Right lobe of liver (tissue), 6 donors: Measurements from ENCODE around the gene SERINC2. TPM values are rescaled to one million over a fixed set of nuclear protein-coding genes. Genes with fewer than 3 reads are reported as not detected.
A peak's percentile ranks its signal among the peaks of the same experiment; 100 is the strongest.

ENCODE experiments used
- ATAC-seq, 4 donors: fragments of 200-7000 bp; cut with Tn5 transposase; one replicate each; pipeline ENCODE4 v1.9.1; 2020; ENCODE audit warnings: mild to moderate bottlenecking in 4 of 4, moderate library complexity in 4 of 4
- DNase-seq, 3 donors: peaks; one replicate each; pipeline ENCODE4 v3.0.0-alpha.2; 2020
- H3K27ac ChIP-seq, 3 donors: fragments of 200-600 bp; one replicate each; pipeline ENCODE4 v1.8.0; 2022
- H3K27me3 ChIP-seq, 2 donors: fragments of 200-600 bp; one replicate each; pipeline ENCODE4 v1.8.0; 2022
- H3K36me3 ChIP-seq, 4 donors: fragments of 200-600 bp; sonication (generic) in 1 of 4; one replicate each; pipeline versions ENCODE4 v1.5.1 to v1.8.0; 2017 to 2022; ENCODE audit warnings: control low read depth in 1 of 4
- H3K4me1 ChIP-seq, 4 donors: fragments of 200-600 bp; sonication (generic) in 1 of 4; one replicate each; pipeline versions ENCODE4 v1.5.1 to v1.8.0; 2017 to 2022; ENCODE audit warnings: control low read depth in 1 of 4
- H3K4me3 ChIP-seq, 3 donors: fragments of 200-600 bp; one replicate each; pipeline ENCODE4 v1.8.0; 2022
- H3K9me3 ChIP-seq, 4 donors: fragments of 200-600 bp; sonication (generic) in 1 of 4; one replicate each; pipeline versions ENCODE4 v1.5.1 to v1.8.0; 2017 to 2022; ENCODE audit warnings: control low read depth in 1 of 4
- CTCF ChIP-seq, 4 donors: fragments of 200-600 bp in 3 of 4; fragments of 450-650 bp in 1 of 4; IDR thresholded peaks; one replicate each; pipeline versions ENCODE4 v1.5.1 to v1.8.0; 2016 to 2022; ENCODE audit warnings: antibody characterized with exemption in 4 of 4, mild to moderate bottlenecking in 2 of 4
- POLR2A ChIP-seq: fragments of 450-650 bp; IDR thresholded peaks from one replicate; pipeline ENCODE4 v1.6.1; 2017; ENCODE audit warnings: antibody characterized with exemption, mild to moderate bottlenecking
- WGBS: methylation state at CpG from one replicate; pipeline ENCODE4 v1.1.6; 2018; ENCODE audit warnings: low coverage, low lambda C conversion rate; ENCODE audit not compliant: insufficient coverage; ENCODE audit errors: missing lambda C conversion rate; 5-methylcytosine and 5-hydroxymethylcytosine counted together
- intact Hi-C, 2 donors: fragments of 100-400 bp; cut with DNase I; formaldehyde crosslinking; loops; one replicate each; pipeline versions ENCODE4 v1.11.2 to v1.14.1; 2022
- total RNA-seq, 6 experiments: library from RNA; depleted of rRNA in 2 of 6; stranded (reverse); fragments of >200 nt in 2 of 6; fragmentation: NEBNext Ultra II Directional in 3 of 6; extraction: Animal tissue kit (Norgen Biotek cat#: 25700) in 3 of 6; gene quantifications; one replicate each; pipeline versions ENCODE4 v1.1.0 to v1.2.4, GENCODE V29; 2016 to 2023
- donor health status: DM: no; HTN: yes; CAD: no.
- donor health status: DM: no; HTN: no; CAD: no.
- donor health status: DM: no; HTN: no; CAD: no.
- donor health status: DM: no; HTN: yes; CAD: no.
- donor health status: DM: no; HTN: yes; CAD: no.

SERINC2 gene
- total RNA-seq, 6 experiments from 2014 or later, result 59.7 to 117 (median 86.9) TPM

GRCh38 chr1:31435471-31436409 lies 22.7 kb downstream of the SERINC2 start:
- Histone ChIP-seq H3K36me3 (no peaks in the 10 kb centered on the region), H3K27ac (no peak overlapping the region), H3K4me1 (peaks cover 0 to 6% (median 0%) of the 10 kb centered on the region in 4 donors), H3K4me3 (no peak overlapping the region), H3K9me3 (no peaks in the 10 kb centered on the region), H3K27me3 (no peaks in the 10 kb centered on the region)
- WGBS, result 80% methylated on average over 7 of the region's 13 CpGs
- ATAC-seq (peak in 3 of 4 donors; percentile 1 to 18 (median 4)), DNase-seq (peak in 1 of 3 donors; percentile 37)
- intact Hi-C loops, result no loop called here
- TF ChIP-seq CTCF (IDR thresholded peaks at IDR 0.05) (no peak), POLR2A (no peak)

GRCh38 chr1:31436596-31437432 lies 23.8 kb downstream of the SERINC2 start:
- peak in 1 of 3 donors; percentile 35 for DNase-seq
- H3K4me3 ChIP-seq, result no peak overlapping the region
- intact Hi-C loops, result no loop called here
- TF ChIP-seq POLR2A (no peak), CTCF (IDR thresholded peaks at IDR 0.05) (no peak)
- H3K27me3 ChIP-seq, result no peaks in the 10 kb centered on the region
- no peaks in the 10 kb centered on the region for H3K36me3 ChIP-seq
- WGBS, result 67% methylated on average over 1 of the region's 9 CpGs
- H3K9me3 ChIP-seq, result no peaks in the 10 kb centered on the region
- peak in 2 of 4 donors; percentile 5 to 8 for ATAC-seq
- no peaks in the 10 kb centered on the region for H3K4me1 ChIP-seq
- H3K27ac ChIP-seq, result no peak overlapping the region

- peaks cover 0 to 4% (median 0%) of the 10 kb centered on the region in 4 donors for H3K4me1 ChIP-seq
- H3K36me3 ChIP-seq, result no peaks in the 10 kb centered on the region
- TF ChIP-seq CTCF (IDR thresholded peaks at IDR 0.05) (no peak), POLR2A (no peak)
- no peaks in the 10 kb centered on the region for H3K27me3 ChIP-seq
- DNase-seq (peak in 1 of 3 donors; percentile 11), ATAC-seq (no peak)
- 80% methylated on average over 2 of the region's 11 CpGs for WGBS
- H3K27ac ChIP-seq, result no peak overlapping the region
- H3K9me3 ChIP-seq, result no peaks in the 10 kb centered on the region
- no peak overlapping the region for H3K4me3 ChIP-seq
- intact Hi-C loops, result no loop called here
Measured at GRCh38 chr1:31437433-31438037, 24.5 kb downstream of the SERINC2 start.

- no peaks in the 10 kb centered on the region for H3K27me3 ChIP-seq
- ATAC-seq, result no peak
- H3K4me1 ChIP-seq, result peaks cover 0 to 10% (median under 1%) of the 10 kb centered on the region in 4 donors
- TF ChIP-seq CTCF (IDR thresholded peaks at IDR 0.05), result no peak
- TF ChIP-seq POLR2A, result no peak
- no peak overlapping the region for H3K4me3 ChIP-seq
- no peaks in the 10 kb centered on the region for H3K9me3 ChIP-seq
- WGBS, result 74% methylated on average over 3 of the region's 3 CpGs
- no peak overlapping the region for H3K27ac ChIP-seq
- DNase-seq, result peak in 1 of 3 donors; percentile 25
- intact Hi-C loops, result no loop called here
- H3K36me3 ChIP-seq, result no peaks in the 10 kb centered on the region
Measured at GRCh38 chr1:31439276-31439675, 26.3 kb downstream of the SERINC2 start.
